Left renal cortex interstitium (tissue), 4 donors: ENCODE results near the gene SPINT4. TPM values are rescaled to one million over a fixed set of nuclear protein-coding genes. Genes with fewer than 3 reads are reported as not detected.
"Not testable (repeated sequence)": the region's sequence is repeated elsewhere in the genome, so short reads cannot be mapped to it uniquely, and the experiment has no call there.

Experiments
- DNase-seq, 4 donors: peaks; one replicate each; pipeline ENCODE4 v3.0.0-alpha.2; 2013; ENCODE audit warnings: low read depth in 4 of 4, low spot score in 2 of 4, missing footprints in 1 of 4
- polyA plus RNA-seq, 4 donors: library from polyadenylated mRNA; unstranded; fragments of 120-200 nt; gene quantifications; one replicate each; pipeline ENCODE4 v1.2.1, GENCODE V29; 2013; ENCODE audit not compliant: insufficient read length in 4 of 4

The SPINT4 gene
- not detected for polyA plus RNA-seq

GRCh38 chr20:45722047-45722446 lies at the start of gene SPINT4:
Gene SPINT4 (plus strand): TSS chr20:45722347. CDS start chr20:45722368, 21 bp downstream.
- DNase-seq, result no peak

GRCh38 chr20:45672765-45673164 lies 49.4 kb upstream of the SPINT4 start:
- DNase-seq, result no peak

DNA sequence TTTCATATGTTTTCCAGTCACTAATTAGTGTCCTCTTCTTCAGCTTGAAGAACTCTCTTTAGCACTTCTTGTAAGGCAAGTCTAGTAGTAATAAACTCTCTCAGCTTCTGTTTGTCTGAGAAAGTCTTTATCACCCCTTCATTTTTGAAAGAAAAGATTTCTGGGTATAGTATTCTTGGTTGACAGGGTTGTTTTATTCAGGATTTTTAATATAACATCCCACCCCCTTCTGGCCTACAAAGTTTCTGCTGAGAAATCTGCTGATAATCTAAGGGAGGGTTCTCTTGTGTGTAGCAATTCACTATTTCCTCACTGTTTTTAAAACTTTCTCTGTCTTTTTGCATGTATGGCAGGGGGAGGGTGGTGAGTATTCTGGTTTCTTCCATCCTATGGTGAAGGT lies 42.5 kb upstream of the SPINT4 start:
- no peak for DNase-seq

- no peak for DNase-seq
These were observed 36.3 kb upstream of the SPINT4 start for GRCh38 chr20:45685896-45686295.

- DNase-seq, result not testable (repeated sequence)
These were observed 28.8 kb upstream of the SPINT4 start for GRCh38 chr20:45693346-45693745.

- no peak for DNase-seq
These were observed 26.7 kb upstream of the SPINT4 start for GRCh38 chr20:45695496-45695895.

GRCh38 chr20:45701104-45701503 lies 21.0 kb upstream of the SPINT4 start:
- no peak for DNase-seq

DNA sequence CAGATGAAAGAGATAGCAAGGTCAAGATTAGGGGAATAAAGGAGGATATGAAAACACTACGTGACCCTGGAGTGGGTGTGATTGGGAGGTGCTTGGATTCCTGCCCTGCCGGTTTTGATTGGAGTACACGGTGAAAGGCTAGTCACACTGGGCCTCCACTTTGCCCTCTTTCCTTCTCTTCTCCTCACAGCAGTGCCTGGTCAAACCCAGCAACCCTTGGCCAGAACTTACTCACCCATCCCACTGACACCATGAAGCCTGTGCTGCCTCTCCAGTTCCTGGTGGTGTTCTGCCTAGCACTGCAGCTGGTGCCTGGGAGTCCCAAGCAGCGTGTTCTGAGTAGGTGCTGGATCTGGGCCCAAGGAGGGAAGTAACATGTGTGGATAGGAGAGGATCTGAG lies 20.3 kb upstream of the SPINT4 start, which contains the start of gene WFDC13:
Gene WFDC13, plus strand, starts transcription at position 166 of the 400 bp plus-strand sequence. Its CDS starts 86 bp downstream, at position 252.
- no peak for DNase-seq

DNA sequence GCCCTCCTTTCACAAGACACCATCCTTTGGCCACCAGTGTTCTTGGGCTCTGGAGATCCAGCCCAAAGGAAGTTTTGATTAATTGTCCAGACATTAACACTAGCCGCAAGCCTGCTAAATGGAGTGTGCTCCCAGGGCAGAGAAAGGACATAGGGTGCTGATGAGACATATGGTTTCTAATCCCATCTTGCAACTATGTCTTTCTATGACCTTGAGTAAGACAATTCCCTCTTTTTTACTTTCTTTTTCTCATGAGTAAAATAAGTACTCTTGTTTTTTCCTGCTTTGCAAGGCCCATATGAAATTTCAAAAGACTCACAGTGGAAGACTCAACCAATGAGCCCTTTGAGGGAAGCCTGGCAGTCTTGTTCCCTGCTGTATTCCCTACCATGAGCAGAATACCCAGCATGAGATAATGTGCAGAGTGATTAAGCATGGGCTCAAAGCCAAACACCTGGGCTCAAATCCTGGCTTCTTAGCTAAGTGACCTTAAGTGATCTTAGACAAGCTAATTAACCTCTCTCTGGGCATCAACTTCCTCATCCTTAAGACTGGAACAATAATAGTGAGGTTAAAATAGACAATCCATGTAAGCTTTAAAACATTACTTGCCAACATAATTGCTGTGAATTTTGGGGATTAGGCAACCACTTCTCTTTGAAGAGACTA lies 17.0 kb upstream of the SPINT4 start, which contains the start of gene WFDC10B:
Gene WFDC10B, minus strand, starts transcription at position 51 of the 669 bp plus-strand sequence. CDS start 19,027 bp downstream, outside the sequence.
- DNase-seq, result no peak

DNA sequence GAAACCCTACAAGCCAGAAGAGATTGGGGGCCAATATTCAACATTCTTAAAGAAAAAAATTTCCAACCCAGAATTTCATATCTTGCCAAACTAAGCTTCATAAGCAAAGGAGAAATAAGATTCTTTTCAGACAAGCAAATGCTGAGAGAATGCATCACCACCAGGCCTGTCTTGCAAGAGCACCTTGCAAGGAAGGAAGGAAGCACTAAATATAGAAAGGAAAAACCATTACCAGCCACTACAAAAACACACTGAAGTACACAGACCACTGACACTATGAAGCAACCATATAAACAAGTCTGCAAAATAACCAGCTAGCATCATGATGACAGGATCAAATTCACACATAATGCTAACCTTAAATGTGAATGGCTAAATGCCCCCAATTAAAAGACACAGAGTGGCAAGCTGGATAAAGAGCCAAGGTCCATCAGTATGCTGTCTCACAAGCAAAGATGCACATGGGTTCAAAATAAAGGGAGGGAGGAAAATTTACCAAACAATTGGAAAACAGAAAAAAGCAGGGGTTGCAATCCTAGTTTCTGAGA lies 5.9 kb upstream of the SPINT4 start:
- DNase-seq, result not testable (repeated sequence)

DNA sequence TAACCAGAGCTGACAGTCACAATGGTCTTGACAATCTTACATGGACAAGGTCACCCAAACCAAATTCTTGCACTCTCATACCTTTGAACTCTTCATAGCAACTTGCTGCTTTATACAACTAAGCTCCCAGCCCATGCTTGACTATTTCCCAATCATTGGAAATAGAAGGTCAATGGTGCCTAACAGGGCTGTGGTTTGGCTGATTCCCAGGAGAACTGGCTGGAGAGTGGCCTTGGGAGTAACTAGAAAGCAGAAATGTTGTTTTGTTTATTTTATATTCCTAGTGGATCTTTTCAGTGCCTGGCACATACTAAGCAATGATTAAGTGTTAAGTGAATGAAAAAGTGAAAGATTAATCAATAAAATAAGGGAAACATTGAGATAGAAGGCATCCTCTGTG lies 3.0 kb downstream of the SPINT4 start:
- DNase-seq, result no peak

DNA sequence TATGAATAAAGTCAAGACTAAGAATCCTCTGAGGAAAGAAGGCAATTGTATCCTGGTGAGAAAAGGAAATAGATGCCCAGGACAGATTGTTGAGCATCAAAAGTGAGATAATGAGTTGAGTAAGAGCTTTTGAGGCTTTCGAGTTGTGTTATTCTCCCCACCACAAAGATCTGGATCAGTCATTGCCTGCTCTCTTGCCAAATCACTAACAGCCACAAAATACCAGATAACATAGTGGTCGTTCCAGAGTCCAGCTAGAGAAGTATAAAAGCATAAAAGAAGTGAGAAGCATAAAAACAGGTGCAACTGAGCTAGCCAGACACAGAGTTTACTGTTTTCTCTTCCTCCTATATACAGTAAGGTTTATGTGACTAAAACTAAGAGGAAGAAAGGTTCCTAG lies 4.9 kb downstream of the SPINT4 start:
- DNase-seq, result no peak

DNA sequence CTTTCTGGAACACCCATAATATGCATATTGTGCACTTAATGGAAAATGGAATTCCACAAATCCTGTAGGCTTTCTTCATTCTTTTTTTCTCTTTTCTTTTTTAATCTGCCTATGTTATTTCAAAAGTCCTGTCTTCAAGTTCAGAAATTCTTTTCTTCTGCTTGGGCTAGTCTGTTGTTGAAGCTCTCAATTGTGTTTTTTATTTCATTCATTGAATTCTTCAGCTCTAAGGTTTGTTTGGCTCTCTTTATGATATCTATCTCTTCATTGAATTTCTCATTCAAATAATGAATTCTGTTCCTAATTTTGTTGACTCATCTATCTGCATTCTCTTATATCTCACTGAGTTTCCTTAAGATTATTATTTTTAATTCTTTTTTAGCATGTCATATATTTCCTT lies 10.1 kb downstream of the SPINT4 start:
- no peak for DNase-seq

DNA sequence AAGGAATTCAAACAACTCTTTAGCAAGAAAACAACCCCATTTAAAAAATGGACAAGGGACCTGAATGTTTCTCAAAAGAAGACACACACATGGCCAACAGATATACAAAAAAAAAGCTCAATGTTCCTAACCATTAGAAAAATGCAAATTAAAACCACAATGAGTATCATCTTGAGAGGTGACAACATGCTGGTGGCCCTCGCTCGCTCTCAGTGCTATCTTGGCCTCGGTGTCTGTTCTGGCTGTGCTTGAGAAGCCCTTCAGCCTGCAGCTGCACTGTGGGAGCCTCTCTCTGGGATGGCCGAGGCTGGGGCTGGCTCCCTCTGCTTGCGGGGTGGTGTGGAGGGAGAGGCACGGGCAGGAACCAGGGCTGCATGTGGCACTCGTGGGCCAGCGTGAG lies 13.4 kb downstream of the SPINT4 start:
- no peak for DNase-seq

DNA sequence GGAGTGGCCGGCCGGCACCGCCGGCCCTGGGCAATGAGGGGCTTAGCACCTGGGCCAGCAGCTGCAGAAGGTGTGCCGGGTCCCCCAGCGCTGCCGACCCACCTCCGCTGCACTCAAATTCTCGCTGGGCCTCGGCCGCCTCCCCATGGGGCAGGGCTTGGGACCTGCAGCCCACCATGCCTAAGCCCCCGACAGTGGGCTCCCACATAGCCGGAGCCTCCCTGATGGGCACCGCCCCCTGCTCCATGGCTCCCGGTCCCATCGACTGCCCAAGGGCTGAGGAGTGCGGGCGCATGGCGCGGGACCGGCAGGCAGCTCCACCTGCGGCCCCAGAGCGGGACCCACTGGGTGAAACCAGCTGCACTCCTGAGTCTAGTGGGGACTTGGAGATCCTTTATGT lies 13.8 kb downstream of the SPINT4 start:
- DNase-seq, result no peak

DNA sequence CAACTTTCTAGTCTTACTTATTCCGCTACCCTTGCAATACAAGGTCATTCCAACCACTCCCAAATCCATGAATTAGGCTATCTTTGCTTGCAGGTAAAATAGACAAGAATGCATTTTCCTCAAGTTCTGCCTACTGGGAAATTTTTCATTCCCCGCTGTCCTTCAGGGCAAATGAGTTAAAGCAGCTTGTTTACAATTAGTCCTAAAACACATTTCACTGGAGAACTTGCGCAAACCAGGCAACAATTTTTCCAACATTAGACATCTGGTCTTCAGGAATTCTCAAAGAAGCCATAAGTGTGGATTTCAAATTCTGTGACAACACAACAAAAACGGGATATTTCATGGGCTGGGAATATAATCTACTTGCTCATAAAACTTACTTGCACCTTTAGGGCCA lies 20.4 kb downstream of the SPINT4 start:
- no peak for DNase-seq

DNA sequence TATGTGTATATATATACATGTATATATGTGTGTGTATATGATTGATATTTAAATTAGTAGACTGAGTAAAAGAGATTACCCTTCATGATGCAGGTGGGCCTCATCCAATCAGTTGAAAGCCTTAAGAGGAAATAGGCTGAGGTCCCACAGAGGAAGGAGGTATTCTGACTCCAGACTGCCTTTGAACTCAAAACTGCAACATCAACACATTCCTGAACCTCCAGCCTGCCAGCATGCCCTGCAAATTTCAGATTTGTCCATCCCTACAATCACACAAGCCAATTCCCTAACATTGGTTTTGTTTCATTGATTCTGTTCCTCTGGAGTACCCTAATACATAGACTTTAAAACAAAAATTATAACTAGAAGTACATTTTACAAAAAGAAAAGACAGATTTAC lies 22.9 kb downstream of the SPINT4 start:
- DNase-seq, result no peak

DNA sequence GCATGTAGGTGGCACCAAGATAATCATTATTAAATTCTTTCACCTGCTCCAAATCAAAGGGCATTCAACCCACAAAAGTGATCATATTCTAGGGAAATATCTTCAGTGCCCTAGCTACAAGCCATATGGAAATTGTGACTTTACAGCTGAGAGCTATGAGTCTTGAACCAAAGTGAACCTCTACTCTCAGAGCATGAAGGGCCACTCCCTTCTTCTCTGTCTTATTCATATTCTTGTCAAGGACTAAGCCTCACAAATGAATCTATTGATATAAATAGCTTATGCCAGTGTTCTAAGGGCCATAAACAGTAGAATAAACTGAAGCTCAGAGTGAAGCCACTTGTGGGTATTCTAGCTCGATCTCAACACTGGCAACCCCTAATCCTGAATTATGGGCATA lies 29.6 kb downstream of the SPINT4 start:
- DNase-seq, result no peak

DNA sequence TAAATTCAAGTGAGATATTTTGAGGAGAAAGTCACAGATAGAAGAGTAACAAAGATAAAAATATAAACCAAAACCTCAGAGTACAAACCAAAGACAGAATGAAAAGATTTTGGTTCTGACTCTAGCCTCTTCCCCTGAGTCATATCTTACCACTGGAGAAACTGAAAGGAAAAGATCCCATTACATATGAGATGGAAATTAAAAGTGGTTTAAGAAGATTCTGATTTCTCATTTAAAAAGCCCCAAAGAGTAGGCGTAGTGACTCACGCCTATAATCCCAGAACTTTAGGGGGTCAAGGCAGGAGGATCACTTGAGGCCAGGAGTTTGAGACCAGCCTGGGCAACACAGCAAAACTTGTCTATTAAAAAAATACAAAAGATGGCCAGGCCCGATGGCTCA lies 30.6 kb downstream of the SPINT4 start:
- DNase-seq, result no peak

DNA sequence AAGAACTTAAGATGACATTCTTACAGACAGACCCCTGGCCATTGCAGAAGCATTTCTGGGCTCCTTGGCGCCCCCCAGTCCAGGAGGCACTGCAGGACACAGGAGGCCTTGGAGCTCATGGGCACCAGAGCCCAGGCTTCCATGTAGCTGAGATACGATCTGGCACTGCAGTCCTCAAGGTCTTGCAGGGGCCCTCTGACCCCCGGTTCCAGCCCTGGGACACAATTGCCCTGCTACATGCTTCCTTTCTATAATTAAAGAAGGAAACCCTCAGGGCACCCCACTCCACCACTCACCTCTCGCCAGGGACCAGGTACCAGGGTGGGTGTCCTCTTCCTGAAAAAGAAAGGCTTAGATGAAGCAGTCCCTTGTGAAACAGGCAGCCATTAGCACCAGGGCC lies 35.9 kb downstream of the SPINT4 start:
- no peak for DNase-seq

DNA sequence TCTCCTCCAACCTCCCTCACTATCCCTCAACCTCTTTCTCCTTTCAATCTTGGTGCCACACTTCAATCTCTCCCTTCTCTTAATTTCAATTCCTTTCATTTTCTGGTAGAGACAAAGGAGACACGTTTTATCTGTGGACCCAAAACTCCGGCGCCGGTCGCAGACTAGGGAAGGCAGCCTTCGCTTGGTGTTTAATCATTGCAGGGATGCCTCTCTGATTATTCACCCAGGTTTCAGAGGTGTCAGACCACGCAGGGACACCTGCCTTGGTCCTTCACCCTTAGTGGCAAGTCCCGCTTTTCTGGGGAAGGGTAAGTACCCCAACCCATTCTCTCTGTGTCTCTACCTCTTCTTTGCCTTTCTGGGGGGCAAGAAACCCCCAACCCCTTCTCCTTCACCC lies 37.8 kb downstream of the SPINT4 start:
- not testable (repeated sequence) for DNase-seq

DNA sequence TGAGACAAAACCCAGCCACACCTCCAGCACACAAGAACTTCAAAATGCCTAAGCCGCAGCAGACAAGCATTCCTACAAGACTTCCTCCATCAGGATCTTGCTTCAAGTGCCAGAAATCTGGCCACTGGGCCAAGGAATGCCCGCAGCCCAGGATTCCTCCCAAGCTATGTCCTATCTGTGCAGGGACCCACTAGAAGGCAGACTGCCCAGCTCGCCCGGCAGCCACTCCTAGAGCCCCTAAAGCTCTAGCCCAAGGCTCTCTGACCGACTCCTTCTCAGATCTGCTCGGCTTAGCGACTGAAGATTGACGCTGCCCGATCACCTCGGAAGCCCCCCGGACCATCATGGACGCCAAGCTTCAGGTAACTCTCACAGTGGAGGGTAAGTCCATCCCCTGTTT lies 39.8 kb downstream of the SPINT4 start:
- DNase-seq, result not testable (repeated sequence)
